Adipocyte (in vitro differentiated cells): ENCODE measurements around the gene POMT1.
"Not testable (repeated sequence)": the region's sequence is repeated elsewhere in the genome, so short reads cannot be mapped to it uniquely, and the experiment has no call there.

Experiments used
- DNase-seq: peaks from one replicate; pipeline ENCODE4 v3.0.0-alpha.2; 2015; ENCODE audit warnings: low read depth
- H3K27me3 ChIP-seq: replicated peaks from 2 replicates; pipeline ENCODE4 v1.7.0; 2013; ENCODE audit warnings: mild to moderate bottlenecking, low read length, moderate library complexity; ENCODE audit not compliant: control insufficient read depth, insufficient read depth
- H3K36me3 ChIP-seq: 2 replicates; pipeline ENCODE4 v1.7.0; 2013; ENCODE audit warnings: low read length, mild to moderate bottlenecking, moderate library complexity; ENCODE audit not compliant: control insufficient read depth, insufficient read depth, severe bottlenecking
- H3K4me1 ChIP-seq: 2 replicates; pipeline ENCODE4 v1.7.0; 2013; ENCODE audit warnings: mild to moderate bottlenecking, low read length, moderate library complexity; ENCODE audit not compliant: control insufficient read depth, insufficient read depth
- H3K4me3 ChIP-seq: 2 replicates; pipeline ENCODE4 v1.7.0; 2013; ENCODE audit warnings: mild to moderate bottlenecking, low read length, moderate library complexity
- H3K9ac ChIP-seq: 2 replicates; pipeline ENCODE4 v1.7.0; 2013; ENCODE audit warnings: mild to moderate bottlenecking, low read length, moderate library complexity
- H3K9me3 ChIP-seq: 2 replicates; pipeline ENCODE4 v1.7.0; 2013; ENCODE audit warnings: mild to moderate bottlenecking, low read length, moderate library complexity; ENCODE audit not compliant: control insufficient read depth

Gene POMT1

DNA sequence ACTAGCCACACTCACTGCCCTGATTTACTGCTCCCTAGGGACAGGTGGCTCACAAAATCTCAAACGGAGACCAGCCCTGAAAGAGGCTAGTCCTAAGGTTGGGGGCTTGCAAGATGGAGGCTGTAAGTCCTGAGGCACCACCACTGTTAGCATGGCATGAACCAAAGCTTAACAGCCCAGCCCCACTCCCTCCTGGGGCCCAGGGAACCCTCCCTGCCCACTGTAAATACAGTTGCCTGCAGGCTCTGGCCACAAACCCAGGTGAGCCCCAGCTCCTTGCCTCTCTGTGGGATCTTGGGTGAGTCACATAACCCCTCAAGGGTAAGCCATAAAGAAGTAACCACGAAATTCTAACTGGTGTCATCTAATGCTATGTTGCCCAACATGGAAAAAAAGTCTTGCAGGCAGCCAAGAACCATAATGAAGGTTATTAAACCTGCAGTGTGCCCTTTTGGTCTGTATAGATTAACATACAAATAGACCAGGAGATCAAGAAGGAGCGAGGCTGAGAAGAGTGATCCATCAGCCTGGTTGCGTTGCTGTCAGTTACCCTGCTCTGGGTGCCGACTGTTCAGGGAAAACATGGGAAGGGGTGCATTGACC is 1.7 kb upstream of the POMT1 start:
- Histone ChIP-seq H3K4me1 (peaks cover 18% of the 10 kb centered on the region), H3K36me3 (peaks cover 46% of the 10 kb centered on the region), H3K9me3 (no peaks in the 10 kb centered on the region), H3K27me3 (no peaks in the 10 kb centered on the region), H3K4me3 (no peak overlapping the region), H3K9ac (no peak overlapping the region)
- peak; percentile 36 for DNase-seq

DNA sequence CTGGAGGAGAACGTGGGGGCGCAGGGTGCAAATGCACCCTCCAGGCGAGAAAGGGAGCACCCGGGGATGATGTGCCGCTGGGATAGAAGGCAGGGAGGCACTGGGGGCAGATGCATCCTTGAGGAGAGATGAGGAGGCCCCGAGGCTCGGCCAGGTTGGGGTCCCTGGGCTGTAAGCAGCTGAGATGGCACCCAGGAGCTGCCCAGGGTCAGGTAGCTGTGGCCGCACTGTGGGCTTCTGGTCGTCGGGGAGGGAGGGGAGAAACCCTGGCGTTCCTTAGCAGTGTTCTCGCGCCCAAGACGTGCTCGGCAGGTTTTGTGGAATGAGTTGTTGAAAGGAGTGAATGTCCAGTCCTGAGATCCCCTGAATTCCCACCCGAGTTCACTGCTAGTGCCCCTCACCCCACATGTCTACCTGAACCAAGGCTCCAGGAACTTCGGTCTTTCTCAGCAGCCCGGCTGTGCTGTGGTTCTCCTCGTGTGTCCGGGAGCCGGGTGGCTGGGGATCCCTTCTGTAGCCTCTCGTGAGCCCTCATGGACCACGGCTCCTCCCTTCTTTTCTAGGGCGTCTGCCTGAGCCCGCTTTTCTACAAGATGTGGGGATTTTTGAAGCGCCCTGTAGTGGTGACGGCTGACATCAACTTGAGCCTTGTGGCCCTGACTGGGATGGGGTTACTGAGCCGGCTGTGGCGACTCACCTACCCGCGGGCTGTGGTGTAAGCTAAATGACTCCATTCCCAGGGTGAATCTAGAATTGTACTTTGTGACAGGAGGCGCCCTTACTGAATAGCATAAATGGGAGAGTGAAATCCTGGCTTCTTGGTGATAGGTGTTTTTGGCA is 1.1 kb downstream of the POMT1 start:
- Histone ChIP-seq H3K4me3 (peak overlapping the region; percentile 94), H3K27me3 (no peaks in the 10 kb centered on the region), H3K9me3 (no peaks in the 10 kb centered on the region), H3K4me1 (peaks cover 18% of the 10 kb centered on the region), H3K36me3 (peaks cover 25% of the 10 kb centered on the region), H3K9ac (peak overlapping the region; percentile 88)
- DNase-seq = peak; percentile 52

GRCh38 chr9:131505012-131505411 is 2.3 kb downstream of the POMT1 start:
- no peak for DNase-seq
- Histone ChIP-seq H3K36me3 (peaks cover 23% of the 10 kb centered on the region), H3K9ac (no peak overlapping the region), H3K4me1 (peaks cover 18% of the 10 kb centered on the region), H3K27me3 (no peaks in the 10 kb centered on the region), H3K9me3 (no peaks in the 10 kb centered on the region), H3K4me3 (no peak overlapping the region)

DNA sequence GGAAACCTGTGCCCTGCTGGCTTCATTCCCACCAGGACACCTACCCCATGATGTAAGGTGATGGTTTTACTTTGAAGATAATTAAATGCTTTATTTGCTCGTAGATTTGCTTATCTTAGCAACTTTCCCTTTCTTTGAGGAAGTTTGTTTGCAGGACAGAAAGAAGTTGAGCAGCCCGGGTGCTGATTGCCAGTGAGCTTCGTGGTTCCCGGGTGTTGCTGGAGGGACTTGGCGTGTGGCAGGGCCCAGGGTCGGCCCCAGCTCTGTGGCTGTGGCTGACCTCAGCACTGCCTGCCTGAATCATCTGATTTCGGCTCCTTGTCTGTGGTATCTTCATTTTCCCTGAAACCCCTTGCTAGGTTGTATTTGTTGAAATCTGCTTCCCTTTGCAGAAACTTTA is 8.7 kb downstream of the POMT1 start:
- Histone ChIP-seq H3K4me3 (no peak overlapping the region), H3K9ac (no peak overlapping the region), H3K4me1 (no peaks in the 10 kb centered on the region), H3K9me3 (no peaks in the 10 kb centered on the region), H3K36me3 (peaks cover 69% of the 10 kb centered on the region), H3K27me3 (no peaks in the 10 kb centered on the region)
- no peak for DNase-seq

GRCh38 chr9:131511880-131512279 is 9.2 kb downstream of the POMT1 start:
- DNase-seq = no peak
- no peaks in the 10 kb centered on the region for H3K4me1 ChIP-seq
- no peaks in the 10 kb centered on the region for H3K27me3 ChIP-seq
- H3K9me3 ChIP-seq = no peaks in the 10 kb centered on the region
- H3K4me3 ChIP-seq = no peak overlapping the region
- H3K36me3 ChIP-seq = peaks cover 73% of the 10 kb centered on the region
- no peak overlapping the region for H3K9ac ChIP-seq

GRCh38 chr9:131513177-131513576 is 10.5 kb downstream of the POMT1 start:
- H3K4me1 ChIP-seq = no peaks in the 10 kb centered on the region
- no peak for DNase-seq
- H3K4me3 ChIP-seq = no peak overlapping the region
- peaks cover 70% of the 10 kb centered on the region for H3K36me3 ChIP-seq
- no peaks in the 10 kb centered on the region for H3K9me3 ChIP-seq
- no peak overlapping the region for H3K9ac ChIP-seq
- no peaks in the 10 kb centered on the region for H3K27me3 ChIP-seq

- not testable (repeated sequence) for H3K9me3 ChIP-seq, H3K4me3 ChIP-seq, DNase-seq, H3K9ac ChIP-seq, H3K27me3 ChIP-seq, H3K4me1 ChIP-seq
- peaks cover 78% of the 10 kb centered on the region for H3K36me3 ChIP-seq
These were observed 12.9 kb downstream of the POMT1 start for GRCh38 chr9:131515559-131516031.

- no peak overlapping the region for H3K9ac ChIP-seq
- no peak overlapping the region for H3K4me3 ChIP-seq
- H3K27me3 ChIP-seq = no peaks in the 10 kb centered on the region
- no peak for DNase-seq
- no peaks in the 10 kb centered on the region for H3K4me1 ChIP-seq
- H3K9me3 ChIP-seq = no peaks in the 10 kb centered on the region
- H3K36me3 ChIP-seq = peaks cover 77% of the 10 kb centered on the region
These were observed 13.4 kb downstream of the POMT1 start for GRCh38 chr9:131516100-131516499.

DNA sequence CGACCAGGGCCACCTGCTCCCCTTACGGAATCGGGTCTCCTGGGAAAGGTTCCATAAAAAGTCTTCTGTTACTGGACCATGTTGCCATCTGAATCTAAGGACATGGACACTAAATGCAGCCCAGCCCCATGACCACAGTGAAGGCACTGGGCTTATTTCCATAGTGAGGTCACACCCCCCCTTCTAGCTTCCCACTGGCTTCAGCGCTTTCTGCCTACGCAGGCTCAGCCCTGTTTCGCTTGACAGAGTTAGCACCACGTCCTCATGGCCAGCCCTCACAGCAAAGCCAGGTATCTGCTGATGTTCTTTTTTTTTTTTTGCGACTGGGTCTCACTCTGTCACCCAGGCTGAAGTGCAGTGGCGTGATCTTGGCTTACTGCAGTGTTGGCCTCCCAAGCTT is 14.2 kb downstream of the POMT1 start:
- Histone ChIP-seq H3K27me3 (no peaks in the 10 kb centered on the region), H3K36me3 (peaks cover 77% of the 10 kb centered on the region), H3K4me3 (no peak overlapping the region), H3K4me1 (no peaks in the 10 kb centered on the region), H3K9me3 (no peaks in the 10 kb centered on the region), H3K9ac (no peak overlapping the region)
- DNase-seq = no peak

- H3K9me3 ChIP-seq = no peaks in the 10 kb centered on the region
- DNase-seq = no peak
- H3K4me1 ChIP-seq = no peaks in the 10 kb centered on the region
- no peaks in the 10 kb centered on the region for H3K27me3 ChIP-seq
- no peak overlapping the region for H3K9ac ChIP-seq
- H3K36me3 ChIP-seq = peaks cover 76% of the 10 kb centered on the region
- H3K4me3 ChIP-seq = no peak overlapping the region
These were observed 15.1 kb downstream of the POMT1 start for GRCh38 chr9:131517761-131518190.

DNA sequence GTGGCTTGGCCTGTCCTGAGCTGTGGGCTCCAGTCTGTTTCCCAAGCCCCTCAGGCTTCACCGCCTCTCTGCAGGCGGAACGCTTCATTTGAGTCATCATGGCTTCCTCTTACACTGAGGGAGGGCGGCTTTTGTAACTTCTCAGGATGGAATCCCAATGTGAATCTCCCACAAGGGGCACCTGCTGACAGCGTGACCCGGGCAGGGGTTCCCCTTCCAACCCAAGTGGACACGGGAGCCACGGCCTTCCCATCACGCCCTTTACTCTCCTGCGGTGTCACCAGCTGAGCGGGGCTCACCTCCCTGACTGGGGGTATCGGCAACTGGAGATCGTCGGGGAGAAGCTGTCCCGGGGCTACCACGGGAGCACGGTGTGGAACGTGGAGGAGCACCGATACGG is 15.8 kb downstream of the POMT1 start:
- no peak for DNase-seq
- Histone ChIP-seq H3K9ac (no peak overlapping the region), H3K9me3 (no peaks in the 10 kb centered on the region), H3K4me1 (no peaks in the 10 kb centered on the region), H3K27me3 (no peaks in the 10 kb centered on the region), H3K36me3 (peaks cover 79% of the 10 kb centered on the region), H3K4me3 (no peak overlapping the region)
